Breast epithelium (tissue), 3 donors: ENCODE results near the gene ACVR1B.

Experiments
- POLR2A ChIP-seq: fragments of 450-650 bp; IDR thresholded peaks from one replicate; pipeline ENCODE4 v1.6.1; 2016; ENCODE audit warnings: antibody characterized with exemption, mild to moderate bottlenecking, moderate library complexity
- TF ChIP-seq, protein P1 (sequence below), 3 donors: fragments of 450-650 bp; IDR thresholded peaks; one replicate each; pipeline ENCODE4 v1.5.1; 2016 to 2017; ENCODE audit warnings: antibody characterized with exemption in 3 of 3, mild to moderate bottlenecking in 3 of 3, moderate library complexity in 3 of 3

GRCh38 chr12:52009081-52009751 lies 57.7 kb downstream of the ACVR1B start:
- TF ChIP-seq, protein P1, sequence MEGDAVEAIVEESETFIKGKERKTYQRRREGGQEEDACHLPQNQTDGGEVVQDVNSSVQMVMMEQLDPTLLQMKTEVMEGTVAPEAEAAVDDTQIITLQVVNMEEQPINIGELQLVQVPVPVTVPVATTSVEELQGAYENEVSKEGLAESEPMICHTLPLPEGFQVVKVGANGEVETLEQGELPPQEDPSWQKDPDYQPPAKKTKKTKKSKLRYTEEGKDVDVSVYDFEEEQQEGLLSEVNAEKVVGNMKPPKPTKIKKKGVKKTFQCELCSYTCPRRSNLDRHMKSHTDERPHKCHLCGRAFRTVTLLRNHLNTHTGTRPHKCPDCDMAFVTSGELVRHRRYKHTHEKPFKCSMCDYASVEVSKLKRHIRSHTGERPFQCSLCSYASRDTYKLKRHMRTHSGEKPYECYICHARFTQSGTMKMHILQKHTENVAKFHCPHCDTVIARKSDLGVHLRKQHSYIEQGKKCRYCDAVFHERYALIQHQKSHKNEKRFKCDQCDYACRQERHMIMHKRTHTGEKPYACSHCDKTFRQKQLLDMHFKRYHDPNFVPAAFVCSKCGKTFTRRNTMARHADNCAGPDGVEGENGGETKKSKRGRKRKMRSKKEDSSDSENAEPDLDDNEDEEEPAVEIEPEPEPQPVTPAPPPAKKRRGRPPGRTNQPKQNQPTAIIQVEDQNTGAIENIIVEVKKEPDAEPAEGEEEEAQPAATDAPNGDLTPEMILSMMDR (IDR thresholded peaks at IDR 0.05) = no peak
- TF ChIP-seq POLR2A = no peak
